NCI-H82 treated with DMSO at 0.1 percent for 48 hours (cell line): Measurements from ENCODE around the gene PTPRD.

Experiments
- DNase-seq: peaks from one replicate; lab custom pipeline; 2025; ENCODE audit not compliant: unreplicated experiment; lab: John Stamatoyannopoulos, UW

PTPRD gene

DNA sequence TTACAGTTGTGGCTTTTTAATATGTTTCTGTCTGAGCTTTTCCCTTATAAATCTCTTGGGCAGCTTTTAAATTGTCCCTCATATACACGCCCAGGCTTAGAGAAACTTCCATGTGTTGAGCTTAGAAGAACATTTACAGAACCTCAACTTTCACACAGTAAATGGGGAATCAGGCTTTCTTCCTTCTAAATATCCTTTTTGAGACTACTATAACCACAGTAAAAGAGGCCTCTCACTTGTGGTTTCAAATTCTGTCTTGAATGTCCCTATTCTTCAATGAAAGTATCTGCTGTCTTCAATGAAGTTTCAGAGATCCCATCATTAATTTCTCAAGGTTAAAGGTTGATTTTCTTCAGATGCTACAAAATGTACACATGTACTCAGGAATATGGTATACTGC lies 2224.7 kb downstream of the PTPRD start:
- DNase-seq: no peak

- no peak for DNase-seq
Observed at GRCh38 chr9:8384091-8384490, 2228.7 kb downstream of the PTPRD start.

DNA sequence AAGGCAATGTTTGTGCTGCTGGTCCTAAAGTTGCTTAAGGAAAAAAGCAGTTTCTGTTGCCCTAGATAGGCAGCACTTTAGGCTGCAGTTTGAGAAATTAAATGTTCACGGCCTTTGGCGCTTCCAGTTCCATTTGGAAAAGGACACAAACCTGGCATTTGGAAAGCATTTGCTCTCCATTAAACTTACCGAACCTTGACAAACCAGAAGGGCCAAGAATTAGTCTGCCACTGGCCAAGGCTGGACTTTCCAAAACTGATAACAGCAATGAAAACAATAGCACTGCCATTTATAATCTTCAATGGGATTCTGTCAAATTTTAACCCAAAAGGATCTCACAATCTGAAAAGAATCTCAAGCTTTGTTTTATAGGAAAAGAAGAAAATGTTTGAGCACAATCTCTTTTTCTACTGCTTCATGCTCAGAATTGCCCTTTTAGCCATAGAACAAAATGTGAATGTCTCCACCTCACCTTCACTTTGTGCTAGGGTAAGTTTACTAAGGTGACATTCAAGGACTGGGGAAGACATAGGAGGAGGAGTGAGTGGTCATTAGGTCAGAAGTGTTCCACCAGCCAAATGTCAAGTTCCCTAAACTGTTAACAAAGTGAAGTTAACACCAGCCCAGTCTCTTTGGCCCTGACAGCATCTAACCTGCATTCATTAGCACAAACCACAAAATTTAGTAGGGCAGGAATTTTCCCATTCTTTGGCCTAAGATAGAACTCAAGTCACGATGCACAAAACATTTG lies 2229.8 kb downstream of the PTPRD start:
- DNase-seq: no peak

DNA sequence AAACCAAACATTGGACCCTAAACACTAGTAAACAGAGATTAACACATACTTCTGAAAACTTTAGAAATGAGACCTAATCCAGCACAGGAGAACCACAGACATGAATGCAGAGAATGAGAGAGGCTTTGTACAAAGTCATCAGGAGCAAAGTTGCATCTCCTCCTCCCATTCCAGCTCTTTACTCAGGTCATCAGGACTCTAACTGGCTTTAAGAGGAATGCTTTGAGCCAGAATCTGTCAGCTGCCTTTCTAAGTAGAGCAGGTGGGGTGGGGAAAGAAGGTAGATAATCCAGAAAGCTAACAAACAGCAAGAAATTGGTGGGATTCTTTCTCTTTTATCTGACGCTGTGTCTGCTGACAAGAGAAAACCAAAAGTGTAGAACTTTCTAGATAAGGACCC lies 2230.5 kb downstream of the PTPRD start:
- no peak for DNase-seq

GRCh38 chr9:8381601-8382000 lies 2231.2 kb downstream of the PTPRD start:
- DNase-seq: no peak

DNA sequence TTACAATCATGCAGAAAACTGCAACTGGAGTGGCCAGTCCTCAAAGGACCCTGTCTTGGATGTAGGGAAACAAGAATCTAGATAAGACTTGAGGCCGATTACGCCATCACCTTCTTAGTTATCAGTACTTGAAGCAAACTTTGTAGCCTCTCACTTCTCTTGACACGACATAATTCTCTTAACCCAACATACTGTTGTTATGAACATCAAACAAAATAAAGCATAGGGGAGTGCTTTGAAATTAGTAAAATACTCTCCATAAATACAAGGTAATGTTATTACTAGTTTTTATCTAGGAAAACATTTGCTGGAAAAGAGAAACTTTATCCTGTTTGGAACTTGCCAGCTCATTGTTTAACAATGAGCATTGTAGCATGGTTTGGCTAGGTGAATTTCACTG lies 2238.3 kb downstream of the PTPRD start:
- DNase-seq: no peak

DNA sequence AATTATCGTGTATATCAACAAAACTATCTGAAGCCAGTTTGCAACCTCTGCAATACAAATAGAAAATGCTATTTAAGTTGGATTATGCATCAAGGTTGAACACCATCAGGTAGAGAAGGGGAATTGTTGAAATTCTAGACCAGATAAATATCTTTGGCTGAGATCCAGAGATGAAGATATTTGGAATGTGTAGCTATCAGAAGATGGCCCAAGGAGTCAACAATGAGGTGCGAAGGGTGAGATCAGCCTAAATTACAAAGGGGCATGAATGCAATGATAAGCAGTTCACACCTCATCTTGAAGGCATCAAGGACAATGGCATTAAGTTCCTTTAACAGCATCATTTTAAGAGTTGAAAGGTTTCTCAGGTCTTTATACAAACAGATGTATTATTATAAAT lies 2241.1 kb downstream of the PTPRD start:
- DNase-seq: no peak

GRCh38 chr9:8366161-8366926 lies 2246.5 kb downstream of the PTPRD start:
- DNase-seq: no peak

DNA sequence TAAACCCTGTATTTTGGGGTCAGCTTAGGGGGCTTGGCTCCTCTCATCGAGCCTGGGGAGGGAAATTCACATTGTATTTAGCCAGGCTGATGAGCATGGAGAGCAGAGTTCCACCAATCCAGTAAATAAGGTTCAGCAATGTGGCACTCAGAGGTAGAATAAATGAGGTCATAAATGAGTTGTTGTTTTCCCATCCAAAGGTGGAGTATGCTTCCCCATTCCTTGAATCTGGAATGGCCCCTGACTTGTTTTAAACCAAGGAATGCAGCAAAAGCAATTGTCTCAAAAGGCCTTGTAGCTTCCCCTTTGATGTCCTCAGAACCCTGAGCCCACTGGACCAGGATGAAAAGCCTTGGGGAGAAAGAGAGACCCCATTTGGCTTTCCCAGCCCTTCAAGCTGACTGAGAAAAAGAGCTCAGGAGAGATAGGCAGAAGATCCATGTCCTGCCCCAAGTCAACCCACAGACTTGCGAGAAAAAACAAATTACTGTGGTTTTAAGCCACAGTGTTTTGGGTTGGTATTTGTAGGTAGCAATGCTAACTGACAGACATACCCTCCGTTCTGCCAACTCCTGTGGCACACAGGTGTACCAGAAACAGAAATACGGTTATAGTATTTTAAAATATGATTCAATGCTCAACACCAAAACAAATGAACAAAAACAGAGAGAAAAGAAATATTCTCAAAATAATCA lies 2247.2 kb downstream of the PTPRD start:
- DNase-seq: no peak

GRCh38 chr9:8365029-8365428 lies 2247.8 kb downstream of the PTPRD start:
- DNase-seq: no peak

- DNase-seq: no peak
Observed at GRCh38 chr9:8364026-8364752, 2248.6 kb downstream of the PTPRD start.

GRCh38 chr9:8362250-8362649 lies 2250.6 kb downstream of the PTPRD start:
- no peak for DNase-seq

GRCh38 chr9:8361364-8361763 lies 2251.4 kb downstream of the PTPRD start:
- DNase-seq: no peak

DNA sequence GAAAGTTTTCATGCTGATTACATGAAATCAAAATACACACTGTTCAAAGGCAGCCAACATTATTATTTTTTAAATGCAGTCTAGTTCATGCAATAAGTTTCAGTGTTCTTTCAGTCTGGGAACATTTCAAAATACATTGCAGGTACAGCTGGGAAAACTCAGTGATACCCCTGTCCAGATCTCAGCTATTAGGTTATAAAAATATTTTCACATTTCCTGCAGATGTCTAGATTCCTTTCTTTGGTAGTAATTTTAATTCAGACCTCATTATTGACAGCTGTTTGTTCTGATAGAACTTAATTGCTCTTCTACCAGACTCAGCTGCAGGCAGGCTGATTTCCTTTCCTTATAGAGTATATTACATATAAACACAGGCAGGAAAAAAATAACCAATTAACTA lies 2256.4 kb downstream of the PTPRD start:
- no peak for DNase-seq

GRCh38 chr9:8351436-8351835 lies 2261.4 kb downstream of the PTPRD start:
- peak; percentile 0 for DNase-seq

GRCh38 chr9:8349901-8350300 lies 2262.9 kb downstream of the PTPRD start:
- DNase-seq: no peak

GRCh38 chr9:8349376-8349775 lies 2263.4 kb downstream of the PTPRD start:
- no peak for DNase-seq

GRCh38 chr9:8348756-8349155 lies 2264.0 kb downstream of the PTPRD start:
- no peak for DNase-seq

- DNase-seq: no peak
Observed at GRCh38 chr9:8346296-8346695, 2266.5 kb downstream of the PTPRD start.

GRCh38 chr9:8338767-8339510 lies 2273.9 kb downstream of the PTPRD start:
- DNase-seq: no peak
